Measurements from ENCODE around the gene B4GALT3. TPM values are rescaled to one million over a fixed set of nuclear protein-coding genes. Genes with fewer than 3 reads are reported as not detected.

B4GALT3 gene
- polyA plus RNA-seq, 1 donor from 2014 or later, result 43.7 TPM

DNA sequence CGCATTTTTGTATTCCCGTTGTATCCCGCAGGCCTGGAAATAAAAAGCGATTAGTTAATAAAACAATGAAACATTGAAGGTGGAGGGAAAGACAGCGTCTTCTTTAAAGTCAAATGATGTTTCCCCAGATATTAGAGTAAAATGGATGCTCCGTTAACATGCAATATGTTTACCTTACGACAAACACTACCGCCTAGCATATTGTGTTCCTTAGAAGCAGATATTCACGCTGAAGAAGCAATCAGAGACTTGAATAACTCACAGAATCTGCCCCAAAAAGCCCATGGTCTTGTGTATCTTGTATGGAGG, 583 bp upstream of the B4GALT3 start:
- Histone ChIP-seq H3K9me2 (ENCODE audit: insufficient read depth, low read length) (no peaks in the 10 kb centered on the region), H3K27ac (ENCODE audit: low read length) (peak overlapping the region; percentile 63), H3K9me3 (ENCODE audit: low read length) (no peaks in the 10 kb centered on the region), H3F3A (ENCODE audit: insufficient read depth, low read length, poor library complexity, severe bottlenecking) (no peaks in the 10 kb centered on the region), H3K79me2 (replicated peaks; ENCODE audit: insufficient read depth, low read length) (peaks cover 6% of the 10 kb centered on the region), H3K36me3 (ENCODE audit: insufficient read depth, low read length) (no peaks in the 10 kb centered on the region), H3K4me2 (ENCODE audit: low read length) (peak overlapping the region; percentile 49), H4K20me1 (ENCODE audit: insufficient read depth) (no peaks in the 10 kb centered on the region), H3K4me3 (ENCODE audit: low read length) (peak overlapping the region; percentile 78), H2AFZ (ENCODE audit: low read depth, low read length) (peak overlapping the region; percentile 54), H3K9ac (ENCODE audit: low read length) (peak overlapping the region; percentile 81), H3K27me3 (ENCODE audit: insufficient read depth, low read depth, low read length) (no peaks in the 10 kb centered on the region)
- no peak for TF ChIP-seq MXI1 (conservative IDR thresholded peaks at IDR 0.05; ENCODE audit: poor library complexity, severe bottlenecking)
- no peak for TF ChIP-seq SMC3 (conservative IDR thresholded peaks at IDR 0.05; ENCODE audit: poor library complexity)
- TF ChIP-seq REST (IDR thresholded peaks at IDR 0.05; ENCODE audit: borderline replicate concordance), result no peak
- no peak for TF ChIP-seq CTCF (IDR thresholded peaks at IDR 0.05; ENCODE audit: poor library complexity, severe bottlenecking)
- TF ChIP-seq TAF1 (IDR thresholded peaks at IDR 0.05; ENCODE audit: low read depth), result no peak
- TF ChIP-seq POLR2AphosphoS5 (IDR thresholded peaks at IDR 0.05), result no peak
- no peak for TF ChIP-seq RAD21 (conservative IDR thresholded peaks at IDR 0.05)
- no peak for TF ChIP-seq EP300 (conservative IDR thresholded peaks at IDR 0.05; ENCODE audit: poor library complexity, severe bottlenecking)
- TF ChIP-seq EZH2 (IDR thresholded peaks at IDR 0.05; ENCODE audit: borderline replicate concordance, insufficient read depth, low read length, poor library complexity, severe bottlenecking), result no peak

GRCh38 chr1:161176468-161177111, 717 bp downstream of the B4GALT3 start:
- peak overlapping the region; percentile 61 for H2AFZ ChIP-seq (ENCODE audit: low read depth, low read length)
- no peaks in the 10 kb centered on the region for H3K9me3 ChIP-seq (ENCODE audit: low read length)

More at GRCh38 chr1:161176468-161177111, 717 bp downstream of the B4GALT3 start:
- TF ChIP-seq SMC3 (conservative IDR thresholded peaks at IDR 0.05; ENCODE audit: poor library complexity) (no peak), TAF1 (IDR thresholded peaks at IDR 0.05; ENCODE audit: low read depth) (no peak), MXI1 (conservative IDR thresholded peaks at IDR 0.05; ENCODE audit: poor library complexity, severe bottlenecking) (no peak), POLR2AphosphoS5 (IDR thresholded peaks at IDR 0.05) (no peak), RAD21 (conservative IDR thresholded peaks at IDR 0.05) (no peak), CTCF (IDR thresholded peaks at IDR 0.05; ENCODE audit: poor library complexity, severe bottlenecking) (no peak), EP300 (conservative IDR thresholded peaks at IDR 0.05; ENCODE audit: poor library complexity, severe bottlenecking) (no peak), REST (IDR thresholded peaks at IDR 0.05; ENCODE audit: borderline replicate concordance) (no peak), EZH2 (IDR thresholded peaks at IDR 0.05; ENCODE audit: borderline replicate concordance, insufficient read depth, low read length, poor library complexity, severe bottlenecking) (no peak)
- Histone ChIP-seq H3K9me2 (ENCODE audit: insufficient read depth, low read length) (no peaks in the 10 kb centered on the region), H3K36me3 (ENCODE audit: insufficient read depth, low read length) (no peaks in the 10 kb centered on the region), H3K79me2 (replicated peaks; ENCODE audit: insufficient read depth, low read length) (peaks cover 6% of the 10 kb centered on the region), H3F3A (ENCODE audit: insufficient read depth, low read length, poor library complexity, severe bottlenecking) (no peaks in the 10 kb centered on the region), H3K4me3 (ENCODE audit: low read length) (peak overlapping the region; percentile 78), H3K9ac (ENCODE audit: low read length) (peak overlapping the region; percentile 81), H3K27me3 (ENCODE audit: insufficient read depth, low read depth, low read length) (no peaks in the 10 kb centered on the region), H4K20me1 (ENCODE audit: insufficient read depth) (no peaks in the 10 kb centered on the region), H3K4me2 (ENCODE audit: low read length) (peak overlapping the region; percentile 81), H3K27ac (ENCODE audit: low read length) (peak overlapping the region; percentile 63)
